Fibroblast of mammary gland (primary cell): Measurements from ENCODE around the gene TRIML2.

ENCODE experiments used
- DNase-seq: peaks from one replicate; pipeline ENCODE4 v3.0.0-alpha.2; 2010; ENCODE audit warnings: low read depth
- H3K4me3 ChIP-seq: 2 replicates; pipeline ENCODE4 v1.5.1; 2011; ENCODE audit warnings: low read depth, mild to moderate bottlenecking, low read length, moderate library complexity; ENCODE audit not compliant: control insufficient read depth
- TF ChIP-seq, protein P1 (sequence below): conservative IDR thresholded peaks from 2 replicates; pipeline ENCODE4 v1.5.1; 2011; ENCODE audit warnings: low read depth, low read length, inconsistent platforms; ENCODE audit not compliant: control insufficient read depth, insufficient read depth

The TRIML2 gene

DNA sequence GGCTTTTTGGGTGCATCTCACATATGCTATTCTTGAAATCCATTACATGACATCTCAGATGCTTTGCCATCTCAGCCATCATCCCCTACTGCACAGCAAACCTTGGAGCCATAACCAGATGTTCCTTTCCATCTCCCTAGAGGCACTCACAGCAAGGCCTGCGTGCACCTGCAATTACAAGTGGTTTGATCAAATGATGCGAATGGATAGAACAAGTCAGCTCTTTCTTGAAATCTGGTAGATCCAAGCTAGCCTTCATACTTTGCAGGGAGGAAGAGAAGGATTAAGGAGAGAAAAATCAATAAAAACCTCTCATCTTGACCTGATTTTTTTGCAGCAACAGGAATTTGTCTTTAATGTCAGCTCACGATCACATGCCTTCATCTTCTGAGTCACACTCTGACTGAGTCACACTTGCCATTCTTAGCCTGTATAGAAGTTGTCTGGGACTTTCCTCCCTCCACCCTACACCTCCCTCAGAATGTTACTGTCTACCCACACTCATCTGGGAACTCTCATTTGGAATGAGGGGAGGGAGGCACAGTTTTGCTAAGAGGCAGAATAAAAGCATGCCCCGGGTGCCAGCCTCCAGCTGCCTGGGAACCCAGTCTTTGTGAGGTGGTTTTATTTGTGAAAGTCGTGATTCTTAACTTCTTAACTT, 17.9 kb upstream of the TRIML2 start:
- no peak overlapping the region for H3K4me3 ChIP-seq
- TF ChIP-seq, protein P1, sequence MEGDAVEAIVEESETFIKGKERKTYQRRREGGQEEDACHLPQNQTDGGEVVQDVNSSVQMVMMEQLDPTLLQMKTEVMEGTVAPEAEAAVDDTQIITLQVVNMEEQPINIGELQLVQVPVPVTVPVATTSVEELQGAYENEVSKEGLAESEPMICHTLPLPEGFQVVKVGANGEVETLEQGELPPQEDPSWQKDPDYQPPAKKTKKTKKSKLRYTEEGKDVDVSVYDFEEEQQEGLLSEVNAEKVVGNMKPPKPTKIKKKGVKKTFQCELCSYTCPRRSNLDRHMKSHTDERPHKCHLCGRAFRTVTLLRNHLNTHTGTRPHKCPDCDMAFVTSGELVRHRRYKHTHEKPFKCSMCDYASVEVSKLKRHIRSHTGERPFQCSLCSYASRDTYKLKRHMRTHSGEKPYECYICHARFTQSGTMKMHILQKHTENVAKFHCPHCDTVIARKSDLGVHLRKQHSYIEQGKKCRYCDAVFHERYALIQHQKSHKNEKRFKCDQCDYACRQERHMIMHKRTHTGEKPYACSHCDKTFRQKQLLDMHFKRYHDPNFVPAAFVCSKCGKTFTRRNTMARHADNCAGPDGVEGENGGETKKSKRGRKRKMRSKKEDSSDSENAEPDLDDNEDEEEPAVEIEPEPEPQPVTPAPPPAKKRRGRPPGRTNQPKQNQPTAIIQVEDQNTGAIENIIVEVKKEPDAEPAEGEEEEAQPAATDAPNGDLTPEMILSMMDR, result no peak
- DNase-seq, result peak; percentile 87

DNA sequence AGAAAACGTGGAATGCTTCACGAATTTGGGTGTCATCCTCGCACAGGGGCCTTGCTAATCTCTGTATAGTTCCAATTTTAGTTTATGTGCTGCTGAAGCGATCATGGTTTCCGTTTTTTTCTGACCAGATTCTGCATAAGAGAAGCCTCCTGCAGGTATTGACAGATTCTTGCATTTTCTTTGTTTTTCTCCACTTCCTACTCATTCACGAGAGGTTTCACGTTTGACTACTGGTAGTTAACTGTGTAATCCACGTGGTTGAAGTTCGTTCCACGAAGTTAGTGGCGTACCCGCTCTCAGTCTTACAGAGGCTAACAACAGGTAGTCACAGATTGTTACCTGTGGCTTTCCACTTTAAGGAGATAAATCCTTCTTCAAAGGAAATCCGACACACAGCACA, 12.1 kb upstream of the TRIML2 start:
- H3K4me3 ChIP-seq, result no peak overlapping the region
- TF ChIP-seq, protein P1, result no peak
- DNase-seq, result no peak

DNA sequence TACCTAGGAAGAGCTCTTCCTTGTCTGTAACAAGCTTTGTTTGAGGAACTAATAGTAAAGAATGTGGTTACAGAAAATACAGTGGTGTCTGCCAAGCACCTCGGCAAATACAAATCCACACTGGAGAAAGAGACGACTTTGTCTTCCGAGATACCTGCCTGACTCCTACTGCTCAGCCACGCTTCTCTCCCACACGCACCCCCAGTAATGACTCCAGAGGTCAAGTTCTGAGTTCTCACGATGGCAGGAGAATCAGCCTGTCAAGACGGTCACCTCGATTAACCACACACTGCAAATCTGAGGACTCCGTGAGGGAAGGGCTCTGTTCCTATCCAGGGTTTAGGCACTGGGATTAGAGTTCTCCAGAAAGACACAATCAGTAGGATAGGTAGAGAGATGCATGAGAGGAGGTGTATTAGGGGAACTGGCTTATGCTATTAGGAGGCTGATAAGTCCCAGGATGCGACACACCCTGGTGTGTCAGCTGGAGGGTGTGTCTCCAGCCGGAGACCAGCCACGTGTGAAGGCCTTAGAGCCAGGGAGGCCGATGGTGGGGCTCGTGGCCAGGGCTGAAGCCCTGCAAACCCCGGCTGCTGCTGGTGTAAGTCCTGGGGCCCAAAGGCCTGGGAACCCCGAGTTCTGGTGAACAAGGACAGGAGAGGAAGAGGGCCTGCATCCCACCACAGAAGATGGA, 8.4 kb upstream of the TRIML2 start:
- TF ChIP-seq, protein P1, result no peak
- no peak for DNase-seq
- no peak overlapping the region for H3K4me3 ChIP-seq

- H3K4me3 ChIP-seq, result no peak overlapping the region
- DNase-seq, result no peak
- TF ChIP-seq, protein P1, result no peak
Measured at GRCh38 chr4:188113156-188113555, 3.8 kb upstream of the TRIML2 start.

DNA sequence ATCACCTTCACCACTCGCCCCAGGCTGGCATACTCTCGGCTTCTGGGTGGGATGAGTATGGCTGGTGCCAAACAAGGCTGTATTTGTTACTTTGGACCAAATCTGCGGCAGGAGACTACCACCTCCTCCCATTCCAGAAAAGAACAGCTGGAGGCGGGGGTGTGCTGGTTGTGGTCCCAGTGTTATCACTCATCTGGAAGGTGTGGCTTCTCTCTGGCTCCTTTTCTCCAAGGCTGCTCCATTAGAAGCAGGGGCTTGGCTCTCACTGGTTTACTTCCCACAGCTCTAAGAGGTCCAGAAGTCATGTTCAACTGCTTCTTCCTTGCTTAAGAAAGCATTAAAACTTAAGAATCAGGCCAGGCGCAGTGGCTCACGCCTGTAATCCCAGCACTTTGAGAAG, 2.6 kb upstream of the TRIML2 start:
- no peak overlapping the region for H3K4me3 ChIP-seq
- DNase-seq, result peak; percentile 20
- TF ChIP-seq, protein P1, result no peak

GRCh38 chr4:188110741-188111471, 1.5 kb upstream of the TRIML2 start:
- DNase-seq, result peak; percentile 43
- TF ChIP-seq, protein P1, result no peak

More at GRCh38 chr4:188110741-188111471, 1.5 kb upstream of the TRIML2 start:
- no peak overlapping the region for H3K4me3 ChIP-seq
